Vagina (tissue), 2 donors: Measurements from ENCODE around the gene RAB1A. TPM values are rescaled to one million over a fixed set of nuclear protein-coding genes. Genes with fewer than 3 reads are reported as not detected.

Experiments
- DNase-seq, 2 donors: peaks; one replicate each; pipeline ENCODE4 v3.0.0-alpha.2; 2017; ENCODE audit errors: extremely low spot score in 2 of 2
- H3K27ac ChIP-seq: fragments of 200-600 bp; sonication (generic); one replicate; pipeline ENCODE4 v1.5.1; 2019
- H3K27me3 ChIP-seq: fragments of 200-600 bp; sonication (generic); one replicate; pipeline ENCODE4 v1.5.1; 2019
- H3K36me3 ChIP-seq, 2 donors: fragments of 200-600 bp; sonication (generic); one replicate each; pipeline ENCODE4 v1.5.1; 2017 to 2019
- H3K4me1 ChIP-seq: fragments of 200-600 bp; sonication (generic); one replicate; pipeline ENCODE4 v1.5.1; 2019
- H3K4me3 ChIP-seq, 2 donors: fragments of 200-600 bp; sonication (generic); 1 replicate in 1 of 2; 2 replicates in 1 of 2; pipeline ENCODE4 v1.5.1; 2016 to 2019
- H3K9me3 ChIP-seq: fragments of 200-600 bp; sonication (generic); one replicate; pipeline ENCODE4 v1.5.1; 2019
- CTCF ChIP-seq, 3 experiments: fragments of 450-650 bp in 2 of 3; fragments of 200-600 bp in 1 of 3; sonication (generic) in 1 of 3; IDR thresholded peaks; one replicate each; pipeline ENCODE4 v1.5.1; 2017 to 2019; ENCODE audit warnings: antibody characterized with exemption in 3 of 3, mild to moderate bottlenecking in 2 of 3, moderate library complexity in 2 of 3
- POLR2A ChIP-seq, 2 donors: fragments of 450-650 bp; IDR thresholded peaks; one replicate each; pipeline ENCODE4 v1.6.1; 2017; ENCODE audit warnings: antibody characterized with exemption in 2 of 2, mild to moderate bottlenecking in 2 of 2, moderate library complexity in 2 of 2
- POLR2AphosphoS5 ChIP-seq, 2 donors: sonication (generic); formaldehyde crosslinking; IDR thresholded peaks; one replicate each; pipeline ENCODE4 v1.9.0; 2017; ENCODE audit warnings: antibody characterized with exemption in 2 of 2, mild to moderate bottlenecking in 2 of 2, low read depth in 1 of 2; ENCODE audit not compliant: insufficient read depth in 1 of 2
- intact Hi-C: fragments of 100-400 bp; cut with DNase I; formaldehyde crosslinking; loops from one replicate; pipeline ENCODE4 v1.15.1; 2023
- total RNA-seq: library from RNA; depleted of rRNA; stranded (reverse); fragments of >200 nt; gene quantifications from one replicate; pipeline ENCODE4 v1.2.3, GENCODE V29; 2016

Gene RAB1A
- total RNA-seq, 1 donor from 2014 or later = 92.3 TPM

- no peak overlapping the region for H3K4me3 ChIP-seq
- H3K4me1 ChIP-seq = peaks cover 34% of the 10 kb centered on the region
- DNase-seq = no peak
- H3K36me3 ChIP-seq = peaks cover 0 to 38% of the 10 kb centered on the region in 2 donors
- no peaks in the 10 kb centered on the region for H3K9me3 ChIP-seq
- H3K27me3 ChIP-seq = no peaks in the 10 kb centered on the region
- H3K27ac ChIP-seq = no peak overlapping the region
- TF ChIP-seq POLR2AphosphoS5 (IDR thresholded peaks at IDR 0.05; ENCODE audit: insufficient read depth in 1 of 2, low read depth in 1 of 2) = no peak
- TF ChIP-seq CTCF (IDR thresholded peaks at IDR 0.05) = no peak
- TF ChIP-seq POLR2A (IDR thresholded peaks at IDR 0.05) = no peak
- intact Hi-C loops = no loop called here
These were observed 52.0 kb downstream of the RAB1A start for GRCh38 chr2:65077898-65078297.

- DNase-seq = no peak
- Histone ChIP-seq H3K9me3 (no peaks in the 10 kb centered on the region), H3K4me3 (no peak overlapping the region), H3K27me3 (no peaks in the 10 kb centered on the region), H3K4me1 (peaks cover 39% of the 10 kb centered on the region), H3K27ac (peak overlapping the region; percentile 45), H3K36me3 (peaks cover 0 to 46% of the 10 kb centered on the region in 2 donors)
- TF ChIP-seq POLR2A (IDR thresholded peaks at IDR 0.05) = no peak
- no peak for TF ChIP-seq CTCF (IDR thresholded peaks at IDR 0.05)
- no peak for TF ChIP-seq POLR2AphosphoS5 (IDR thresholded peaks at IDR 0.05; ENCODE audit: insufficient read depth in 1 of 2, low read depth in 1 of 2)
- intact Hi-C loops = no loop called here
These were observed 53.6 kb downstream of the RAB1A start for GRCh38 chr2:65076345-65076710.

- Histone ChIP-seq H3K4me1 (peaks cover 45% of the 10 kb centered on the region), H3K9me3 (no peaks in the 10 kb centered on the region), H3K36me3 (peaks cover 0 to 46% of the 10 kb centered on the region in 2 donors), H3K4me3 (no peak overlapping the region), H3K27me3 (no peaks in the 10 kb centered on the region), H3K27ac (peak overlapping the region; percentile 45)
- peak in 1 of 2 donors; percentile 83 for DNase-seq
- TF ChIP-seq POLR2AphosphoS5 (IDR thresholded peaks at IDR 0.05; ENCODE audit: insufficient read depth in 1 of 2, low read depth in 1 of 2) = no peak
- TF ChIP-seq CTCF (IDR thresholded peaks at IDR 0.05) = no peak
- TF ChIP-seq POLR2A (IDR thresholded peaks at IDR 0.05) = no peak
- intact Hi-C loops = no loop called here
These were observed 54.1 kb downstream of the RAB1A start for GRCh38 chr2:65075605-65076344.

GRCh38 chr2:65075176-65075575 is 54.7 kb downstream of the RAB1A start:
- Histone ChIP-seq H3K4me1 (peaks cover 51% of the 10 kb centered on the region), H3K4me3 (no peak overlapping the region), H3K27ac (peak overlapping the region; percentile 45), H3K27me3 (no peaks in the 10 kb centered on the region), H3K36me3 (peaks cover 0 to 46% of the 10 kb centered on the region in 2 donors), H3K9me3 (no peaks in the 10 kb centered on the region)
- DNase-seq = no peak
- intact Hi-C loops = no loop called here
- no peak for TF ChIP-seq CTCF (IDR thresholded peaks at IDR 0.05)
- no peak for TF ChIP-seq POLR2A (IDR thresholded peaks at IDR 0.05)
- no peak for TF ChIP-seq POLR2AphosphoS5 (IDR thresholded peaks at IDR 0.05; ENCODE audit: insufficient read depth in 1 of 2, low read depth in 1 of 2)

GRCh38 chr2:65073879-65074565 is 55.9 kb downstream of the RAB1A start:
- Histone ChIP-seq H3K27ac (no peak overlapping the region), H3K36me3 (peaks cover 0 to 48% of the 10 kb centered on the region in 2 donors), H3K27me3 (no peaks in the 10 kb centered on the region), H3K9me3 (no peaks in the 10 kb centered on the region), H3K4me1 (peaks cover 62% of the 10 kb centered on the region), H3K4me3 (no peak overlapping the region)
- intact Hi-C loops = no loop called here
- no peak for TF ChIP-seq POLR2A (IDR thresholded peaks at IDR 0.05)
- no peak for TF ChIP-seq POLR2AphosphoS5 (IDR thresholded peaks at IDR 0.05; ENCODE audit: insufficient read depth in 1 of 2, low read depth in 1 of 2)
- TF ChIP-seq CTCF (IDR thresholded peaks at IDR 0.05) = no peak
- no peak for DNase-seq
